LNCAP (cell line): Measurements from ENCODE around the gene FOXL2.

Experiments
- CTCF ChIP-seq: fragments of 450-650 bp; IDR thresholded peaks from 2 replicates; pipeline ENCODE4 v1.5.1; 2017; ENCODE audit warnings: mild to moderate bottlenecking

The FOXL2 gene

GRCh38 chr3:138946663-138947494 lies at the start of gene FOXL2, which contains the start of gene FOXL2NB:
Gene FOXL2, minus strand, starts transcription at chr3:138947137. Its CDS starts 415 bp downstream, at chr3:138946722.
Gene FOXL2NB, plus strand, starts transcription at chr3:138947217. Its CDS starts 148 bp downstream, at chr3:138947365.
- TF ChIP-seq CTCF: no peak

GRCh38 chr3:138995706-138996105 lies 48.8 kb upstream of the FOXL2 start:
- no peak for TF ChIP-seq CTCF

GRCh38 chr3:138987181-138987580 lies 40.2 kb upstream of the FOXL2 start:
- TF ChIP-seq CTCF: no peak

DNA sequence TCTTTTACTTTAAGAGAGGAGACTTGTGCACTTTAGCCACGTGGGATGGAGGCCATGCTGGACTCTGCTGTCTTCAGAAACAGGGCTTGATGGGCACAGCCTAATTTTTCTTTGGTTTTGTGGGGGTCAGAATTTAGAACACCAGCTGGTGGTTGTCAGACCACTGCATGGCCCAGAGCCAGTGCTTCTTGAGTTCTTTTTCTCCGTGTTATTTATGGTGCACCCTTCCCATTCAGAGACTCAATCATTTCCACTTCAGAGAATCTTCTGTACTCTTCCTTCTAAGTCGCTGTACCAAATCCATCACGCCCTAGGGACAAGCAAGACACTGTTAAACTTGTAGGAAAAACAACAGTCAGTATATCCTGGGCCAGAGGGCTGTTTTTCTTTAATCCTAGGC lies 39.0 kb upstream of the FOXL2 start:
- TF ChIP-seq CTCF: no peak

- TF ChIP-seq CTCF: no peak
Measured at GRCh38 chr3:138984816-138985215, 37.9 kb upstream of the FOXL2 start.

- TF ChIP-seq CTCF: no peak
Measured at GRCh38 chr3:138976047-138976446, 29.1 kb upstream of the FOXL2 start.

GRCh38 chr3:138975351-138975750 lies 28.4 kb upstream of the FOXL2 start:
- no peak for TF ChIP-seq CTCF
